HEK293 (cell line): ENCODE measurements around the gene PITPNM2.

Experiments
- CTCF ChIA-PET: fragments of 350-600 bp; formaldehyde crosslinking; extraction: SDS; loops from one replicate; lab custom pipeline; 2021; ENCODE audit warnings: antibody characterized with exemption; lab: Yijun Ruan, JAX
- POLR2A ChIA-PET: fragments of 300-600 bp; formaldehyde crosslinking; extraction: SDS; loops from one replicate; lab custom pipeline; 2020; ENCODE audit warnings: antibody characterized with exemption, inconsistent platforms; lab: Yijun Ruan, JAX
- H3K27ac ChIP-seq: fragments of 200-500 bp; sonication (Bioruptor generic); 2 replicates; pipeline ENCODE4 v1.5.1; 2014; ENCODE audit warnings: low read depth, low read length, control low read depth, inconsistent platforms; ENCODE audit errors: extremely low read depth
- H3K36me3 ChIP-seq, 2 experiments: fragments of 200-500 bp in 1 of 2; sonication (Bioruptor generic) in 1 of 2; 1 replicate in 1 of 2; 2 replicates in 1 of 2; pipeline ENCODE4 v1.5.1; 2014 to 2017; ENCODE audit warnings: inconsistent platforms in 2 of 2, low read length in 2 of 2; ENCODE audit not compliant: control insufficient read depth in 2 of 2, insufficient read depth in 1 of 2
- H3K4me1 ChIP-seq: fragments of 200-500 bp; sonication (Bioruptor generic); 2 replicates; pipeline ENCODE4 v1.5.1; 2014; ENCODE audit warnings: mild to moderate bottlenecking, low read length, inconsistent platforms; ENCODE audit not compliant: control insufficient read depth, insufficient read depth
- H3K4me3 ChIP-seq: 2 replicates; pipeline ENCODE4 v1.5.1; 2011; ENCODE audit warnings: low read depth, mild to moderate bottlenecking, control low read depth, low read length, moderate library complexity
- H3K9me3 ChIP-seq: fragments of 200-500 bp; sonication (Bioruptor generic); 2 replicates; pipeline ENCODE4 v1.5.1; 2014; ENCODE audit warnings: low read depth, low read length, inconsistent platforms; ENCODE audit not compliant: control insufficient read depth, insufficient read depth
- EGR2 ChIP-seq: fragments of 450-650 bp; formaldehyde crosslinking; IDR thresholded peaks from 2 replicates; pipeline ENCODE4 v1.5.1; 2016; ENCODE audit warnings: low read depth, missing biosample characterization, missing genetic modification characterization
- HOXC10 ChIP-seq: sonication (generic); formaldehyde crosslinking; IDR thresholded peaks from 2 replicates; pipeline ENCODE4 v1.8.1; 2023; ENCODE audit warnings: mild to moderate bottlenecking, missing genetic modification reagents
- HOXD13 ChIP-seq: sonication (generic); formaldehyde crosslinking; IDR thresholded peaks from 2 replicates; pipeline ENCODE4 v1.8.0; 2022; ENCODE audit warnings: missing genetic modification reagents, borderline replicate concordance
- MZF1 ChIP-seq: fragments of 450-650 bp; formaldehyde crosslinking; IDR thresholded peaks from 2 replicates; pipeline ENCODE4 v1.5.1; 2017; ENCODE audit warnings: missing biosample characterization, missing genetic modification characterization, borderline replicate concordance
- SCRT2 ChIP-seq: fragments of 450-650 bp; formaldehyde crosslinking; IDR thresholded peaks from 2 replicates; pipeline ENCODE4 v1.5.1; 2016; ENCODE audit warnings: missing biosample characterization, missing genetic modification characterization
- SP2 ChIP-seq: fragments of 450-650 bp; formaldehyde crosslinking; IDR thresholded peaks from 2 replicates; pipeline ENCODE4 v1.5.1; 2016; ENCODE audit warnings: missing biosample characterization, missing genetic modification characterization
- SP3 ChIP-seq: fragments of 450-650 bp; formaldehyde crosslinking; IDR thresholded peaks from 2 replicates; pipeline ENCODE4 v1.5.1; 2016; ENCODE audit warnings: missing biosample characterization, missing genetic modification characterization
- YY1 ChIP-seq: fragments of 450-650 bp; formaldehyde crosslinking; IDR thresholded peaks from 2 replicates; pipeline ENCODE4 v1.5.1; 2018; ENCODE audit warnings: missing biosample characterization, missing genetic modification characterization
- ZFHX2 ChIP-seq: fragments of 450-650 bp; formaldehyde crosslinking; conservative IDR thresholded peaks from 2 replicates; pipeline ENCODE4 v1.5.1; 2016; ENCODE audit warnings: missing biosample characterization, missing genetic modification characterization
- ZFP41 ChIP-seq: fragments of 450-650 bp; formaldehyde crosslinking; IDR thresholded peaks from 2 replicates; pipeline ENCODE4 v1.5.1; 2016; ENCODE audit warnings: missing biosample characterization, missing genetic modification characterization, borderline replicate concordance
- ZNF10 ChIP-seq: fragments of 450-650 bp; formaldehyde crosslinking; IDR thresholded peaks from 2 replicates; pipeline ENCODE4 v1.5.1; 2017; ENCODE audit warnings: missing biosample characterization, missing genetic modification characterization
- ZNF19 ChIP-seq: fragments of 450-650 bp; formaldehyde crosslinking; IDR thresholded peaks from 2 replicates; pipeline ENCODE4; 2016; ENCODE audit warnings: missing biosample characterization, missing genetic modification characterization, low read depth
- ZNF202 ChIP-seq: fragments of 450-650 bp; formaldehyde crosslinking; IDR thresholded peaks from 2 replicates; pipeline ENCODE4 v1.5.1; 2016; ENCODE audit warnings: missing biosample characterization, missing genetic modification characterization, borderline replicate concordance
- ZNF24 ChIP-seq: fragments of 450-650 bp; formaldehyde crosslinking; IDR thresholded peaks from 2 replicates; pipeline ENCODE4 v1.5.1; 2016; ENCODE audit warnings: missing biosample characterization, missing genetic modification characterization
- ZNF280C ChIP-seq: fragments of 450-650 bp; formaldehyde crosslinking; IDR thresholded peaks from 2 replicates; pipeline ENCODE4 v1.5.1; 2016; ENCODE audit warnings: missing biosample characterization, missing genetic modification characterization
- ZNF292 ChIP-seq: fragments of 450-650 bp; formaldehyde crosslinking; IDR thresholded peaks from 2 replicates; pipeline ENCODE4 v1.5.1; 2016; ENCODE audit warnings: low read depth, missing biosample characterization, missing genetic modification characterization, borderline replicate concordance
- ZNF341 ChIP-seq: fragments of 450-650 bp; formaldehyde crosslinking; IDR thresholded peaks from 2 replicates; pipeline ENCODE4; 2016; ENCODE audit warnings: low read depth, missing biosample characterization, missing genetic modification characterization
- ZNF37A ChIP-seq: fragments of 450-650 bp; IDR thresholded peaks from 2 replicates; pipeline ENCODE4 v1.5.1; 2018; ENCODE audit warnings: missing biosample characterization, missing genetic modification characterization
- ZNF664 ChIP-seq: fragments of 450-650 bp; formaldehyde crosslinking; IDR thresholded peaks from 2 replicates; pipeline ENCODE4 v1.5.1; 2016; ENCODE audit warnings: missing biosample characterization, missing genetic modification characterization
- ZNF785 ChIP-seq: fragments of 450-650 bp; formaldehyde crosslinking; IDR thresholded peaks from 2 replicates; pipeline ENCODE4 v1.5.1; 2016; ENCODE audit warnings: missing biosample characterization, missing genetic modification characterization
- ZSCAN18 ChIP-seq: fragments of 450-650 bp; formaldehyde crosslinking; IDR thresholded peaks from 2 replicates; pipeline ENCODE4 v1.5.1; 2016; ENCODE audit warnings: missing biosample characterization, missing genetic modification characterization
- ZSCAN23 ChIP-seq: fragments of 450-650 bp; formaldehyde crosslinking; IDR thresholded peaks from 2 replicates; pipeline ENCODE4 v1.5.1; 2016; ENCODE audit warnings: missing biosample characterization, missing genetic modification characterization
- TF ChIP-seq, protein P1 (sequence below): fragments of 450-650 bp; formaldehyde crosslinking; IDR thresholded peaks from 2 replicates; pipeline ENCODE4 v1.5.1; 2016; ENCODE audit warnings: missing biosample characterization, missing genetic modification characterization
- TF ChIP-seq, protein P2 (sequence below): fragments of 450-650 bp; formaldehyde crosslinking; IDR thresholded peaks from 2 replicates; pipeline ENCODE4 v1.5.1; 2017; ENCODE audit warnings: missing biosample characterization, missing genetic modification characterization

The PITPNM2 gene

GRCh38 chr12:123152833-123153232 lies 1.9 kb upstream of the PITPNM2 start:
- Histone ChIP-seq H3K9me3 (no peaks in the 10 kb centered on the region), H3K27ac (no peak overlapping the region), H3K4me3 (no peak overlapping the region), H3K36me3 (peaks cover 13 to 24% of the 10 kb centered on the region in 2 experiments), H3K4me1 (peaks cover 7% of the 10 kb centered on the region; the same call in 1 of the 2 replicates)
- ChIA-PET CTCF (interaction anchor here (1.5 to 1.8 kb wide), 2 partner anchors 85 to 109 kb away, joined by 4 to 5 read pairs; no protein-coding TSS in a partner anchor), POLR2A (interaction anchor here (3.3 kb wide), 1 partner anchor 80 kb away, joined by 15 read pairs; the partner anchor contains the start of genes MPHOSPH9 and MTRFR)
- TF ChIP-seq ZFP41 (tag by site-specific recombination), result no peak
- no peak for TF ChIP-seq HOXC10 (CRISPR knock-in tag)
- TF ChIP-seq ZNF292, result no peak
- TF ChIP-seq YY1 (tag by site-specific recombination), result no peak
- TF ChIP-seq EGR2, result 0 out of 2 replicates have a peak, but pooled peaks have one; percentile 23
- TF ChIP-seq ZNF785, result no peak
- no peak for TF ChIP-seq ZNF341 (tag by site-specific recombination)
- TF ChIP-seq, protein P1, sequence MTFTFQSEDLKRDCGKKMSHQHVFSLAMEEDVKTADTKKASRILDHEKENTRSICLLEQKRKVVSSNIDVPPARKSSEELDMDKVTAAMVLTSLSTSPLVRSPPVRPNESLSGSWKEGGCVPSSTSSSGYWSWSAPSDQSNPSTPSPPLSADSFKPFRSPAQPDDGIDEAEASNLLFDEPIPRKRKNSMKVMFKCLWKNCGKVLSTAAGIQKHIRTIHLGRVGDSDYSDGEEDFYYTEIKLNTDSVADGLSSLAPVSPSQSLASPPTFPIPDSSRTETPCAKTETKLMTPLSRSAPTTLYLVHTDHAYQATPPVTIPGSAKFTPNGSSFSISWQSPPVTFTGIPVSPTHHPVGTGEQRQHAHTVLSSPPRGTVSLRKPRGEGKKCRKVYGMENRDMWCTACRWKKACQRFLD, result no peak
- TF ChIP-seq, protein P2, sequence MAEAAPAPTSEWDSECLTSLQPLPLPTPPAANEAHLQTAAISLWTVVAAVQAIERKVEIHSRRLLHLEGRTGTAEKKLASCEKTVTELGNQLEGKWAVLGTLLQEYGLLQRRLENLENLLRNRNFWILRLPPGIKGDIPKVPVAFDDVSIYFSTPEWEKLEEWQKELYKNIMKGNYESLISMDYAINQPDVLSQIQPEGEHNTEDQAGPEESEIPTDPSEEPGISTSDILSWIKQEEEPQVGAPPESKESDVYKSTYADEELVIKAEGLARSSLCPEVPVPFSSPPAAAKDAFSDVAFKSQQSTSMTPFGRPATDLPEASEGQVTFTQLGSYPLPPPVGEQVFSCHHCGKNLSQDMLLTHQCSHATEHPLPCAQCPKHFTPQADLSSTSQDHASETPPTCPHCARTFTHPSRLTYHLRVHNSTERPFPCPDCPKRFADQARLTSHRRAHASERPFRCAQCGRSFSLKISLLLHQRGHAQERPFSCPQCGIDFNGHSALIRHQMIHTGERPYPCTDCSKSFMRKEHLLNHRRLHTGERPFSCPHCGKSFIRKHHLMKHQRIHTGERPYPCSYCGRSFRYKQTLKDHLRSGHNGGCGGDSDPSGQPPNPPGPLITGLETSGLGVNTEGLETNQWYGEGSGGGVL (tag by site-specific recombination), result no peak
- TF ChIP-seq ZNF202, result no peak
- TF ChIP-seq SCRT2 (tag by site-specific recombination), result no peak
- TF ChIP-seq ZNF37A, result no peak
- TF ChIP-seq ZNF24 (tag by site-specific recombination), result no peak
- no peak for TF ChIP-seq ZNF664 (tag by site-specific recombination)
- no peak for TF ChIP-seq ZNF280C (tag by site-specific recombination)
- no peak for TF ChIP-seq ZNF19 (tag by site-specific recombination)
- no peak for TF ChIP-seq ZSCAN23 (tag by site-specific recombination)
- peak; percentile 33; the same call in 1 of the 2 replicates for TF ChIP-seq SP2 (tag by site-specific recombination)
- no peak for TF ChIP-seq SP3 (tag by site-specific recombination)
- TF ChIP-seq ZNF10 (tag by site-specific recombination), result no peak
- TF ChIP-seq ZFHX2 (tag by site-specific recombination), result peak; percentile 49
- no peak for TF ChIP-seq HOXD13
- no peak for TF ChIP-seq ZSCAN18 (tag by site-specific recombination)
- TF ChIP-seq MZF1 (tag by site-specific recombination), result no peak
